ENCODE data around the gene LRCH4. TPM values are rescaled to one million over a fixed set of nuclear protein-coding genes. Genes with fewer than 3 reads are reported as not detected.
A peak's percentile ranks its signal among the peaks of the same experiment; 100 is the strongest.

LRCH4 gene
- total and polyA plus RNA-seq, 2 of the 13 experiments (the other 11 are each of a cell fraction or from before 2014, with no cell fraction given): 7.0 to 9.3 TPM

DNA sequence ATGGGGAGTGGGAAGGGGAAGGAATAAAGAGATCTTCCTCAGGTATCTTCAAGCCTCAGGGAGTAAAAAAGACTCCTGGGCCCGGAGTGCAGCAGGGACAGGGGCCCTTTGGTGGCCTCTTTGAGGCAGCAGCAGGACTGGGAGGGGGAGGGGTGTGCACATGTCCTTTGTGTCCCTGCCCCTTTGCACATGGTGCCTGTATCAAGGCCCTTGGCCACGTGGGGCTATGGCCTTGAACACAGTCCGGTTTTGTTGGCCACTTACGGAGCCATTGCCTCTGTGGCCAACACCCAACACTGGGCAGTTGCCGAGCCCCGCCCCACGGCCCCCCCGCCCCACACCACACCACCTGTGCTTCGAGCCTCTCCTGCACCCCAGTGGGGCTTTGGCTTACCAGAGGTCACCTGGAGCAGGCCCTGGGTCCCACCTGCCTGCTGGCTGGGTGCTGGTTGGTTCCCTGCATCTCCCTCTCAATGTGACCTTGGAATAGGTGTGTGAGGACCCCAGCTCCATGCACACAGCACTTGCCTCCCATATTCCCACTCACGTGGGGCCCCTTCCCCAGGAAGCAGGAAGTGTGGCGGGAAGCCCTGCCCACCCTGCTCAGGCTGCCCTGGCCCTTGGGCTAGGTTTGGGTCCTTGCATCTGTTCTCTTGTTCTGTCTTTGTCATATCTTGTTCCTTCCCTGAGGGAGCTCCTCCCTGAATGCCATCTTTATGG is 17.6 kb downstream of the LRCH4 start (continued):
- TF ChIP-seq HOXA9 (CRISPR knock-in tag; IDR thresholded peaks at IDR 0.05; ENCODE audit: borderline replicate concordance): 0 out of 2 replicates have a peak, but pooled peaks have one; percentile 49
- TF ChIP-seq SPEN (CRISPR knock-in tag; IDR thresholded peaks at IDR 0.05; ENCODE audit: low read depth): peak; percentile 40; the same call in 1 of the 2 replicates
- peak; percentile 81; the same call in 1 of the 2 replicates for TF ChIP-seq ZNF782 (CRISPR knock-in tag; IDR thresholded peaks at IDR 0.05; ENCODE audit: borderline replicate concordance)
- TF ChIP-seq MATR3 (CRISPR knock-in tag; IDR thresholded peaks at IDR 0.05): no peak
- TF ChIP-seq, protein P1, sequence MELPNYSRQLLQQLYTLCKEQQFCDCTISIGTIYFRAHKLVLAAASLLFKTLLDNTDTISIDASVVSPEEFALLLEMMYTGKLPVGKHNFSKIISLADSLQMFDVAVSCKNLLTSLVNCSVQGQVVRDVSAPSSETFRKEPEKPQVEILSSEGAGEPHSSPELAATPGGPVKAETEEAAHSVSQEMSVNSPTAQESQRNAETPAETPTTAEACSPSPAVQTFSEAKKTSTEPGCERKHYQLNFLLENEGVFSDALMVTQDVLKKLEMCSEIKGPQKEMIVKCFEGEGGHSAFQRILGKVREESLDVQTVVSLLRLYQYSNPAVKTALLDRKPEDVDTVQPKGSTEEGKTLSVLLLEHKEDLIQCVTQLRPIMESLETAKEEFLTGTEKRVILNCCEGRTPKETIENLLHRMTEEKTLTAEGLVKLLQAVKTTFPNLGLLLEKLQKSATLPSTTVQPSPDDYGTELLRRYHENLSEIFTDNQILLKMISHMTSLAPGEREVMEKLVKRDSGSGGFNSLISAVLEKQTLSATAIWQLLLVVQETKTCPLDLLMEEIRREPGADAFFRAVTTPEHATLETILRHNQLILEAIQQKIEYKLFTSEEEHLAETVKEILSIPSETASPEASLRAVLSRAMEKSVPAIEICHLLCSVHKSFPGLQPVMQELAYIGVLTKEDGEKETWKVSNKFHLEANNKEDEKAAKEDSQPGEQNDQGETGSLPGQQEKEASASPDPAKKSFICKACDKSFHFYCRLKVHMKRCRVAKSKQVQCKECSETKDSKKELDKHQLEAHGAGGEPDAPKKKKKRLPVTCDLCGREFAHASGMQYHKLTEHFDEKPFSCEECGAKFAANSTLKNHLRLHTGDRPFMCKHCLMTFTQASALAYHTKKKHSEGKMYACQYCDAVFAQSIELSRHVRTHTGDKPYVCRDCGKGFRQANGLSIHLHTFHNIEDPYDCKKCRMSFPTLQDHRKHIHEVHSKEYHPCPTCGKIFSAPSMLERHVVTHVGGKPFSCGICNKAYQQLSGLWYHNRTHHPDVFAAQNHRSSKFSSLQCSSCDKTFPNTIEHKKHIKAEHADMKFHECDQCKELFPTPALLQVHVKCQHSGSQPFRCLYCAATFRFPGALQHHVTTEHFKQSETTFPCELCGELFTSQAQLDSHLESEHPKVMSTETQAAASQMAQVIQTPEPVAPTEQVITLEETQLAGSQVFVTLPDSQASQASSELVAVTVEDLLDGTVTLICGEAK (IDR thresholded peaks at IDR 0.05): no peak
- TF ChIP-seq, protein P1 (CRISPR knock-in tag; IDR thresholded peaks at IDR 0.05): no peak; the same call in 1 of the 2 replicates
- no peak; the same call in 1 of the 2 replicates for TF ChIP-seq NCOR1 (IDR thresholded peaks at IDR 0.05; ENCODE audit: borderline replicate concordance, low read length)
- TF ChIP-seq, protein P2, sequence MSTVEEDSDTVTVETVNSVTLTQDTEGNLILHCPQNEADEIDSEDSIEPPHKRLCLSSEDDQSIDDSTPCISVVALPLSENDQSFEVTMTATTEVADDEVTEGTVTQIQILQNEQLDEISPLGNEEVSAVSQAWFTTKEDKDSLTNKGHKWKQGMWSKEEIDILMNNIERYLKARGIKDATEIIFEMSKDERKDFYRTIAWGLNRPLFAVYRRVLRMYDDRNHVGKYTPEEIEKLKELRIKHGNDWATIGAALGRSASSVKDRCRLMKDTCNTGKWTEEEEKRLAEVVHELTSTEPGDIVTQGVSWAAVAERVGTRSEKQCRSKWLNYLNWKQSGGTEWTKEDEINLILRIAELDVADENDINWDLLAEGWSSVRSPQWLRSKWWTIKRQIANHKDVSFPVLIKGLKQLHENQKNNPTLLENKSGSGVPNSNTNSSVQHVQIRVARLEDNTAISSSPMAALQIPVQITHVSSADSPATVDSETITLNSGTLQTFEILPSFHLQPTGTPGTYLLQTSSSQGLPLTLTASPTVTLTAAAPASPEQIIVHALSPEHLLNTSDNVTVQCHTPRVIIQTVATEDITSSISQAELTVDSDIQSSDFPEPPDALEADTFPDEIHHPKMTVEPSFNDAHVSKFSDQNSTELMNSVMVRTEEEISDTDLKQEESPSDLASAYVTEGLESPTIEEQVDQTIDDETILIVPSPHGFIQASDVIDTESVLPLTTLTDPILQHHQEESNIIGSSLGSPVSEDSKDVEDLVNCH (CRISPR knock-in tag; IDR thresholded peaks at IDR 0.05): no peak
- TF ChIP-seq PITX1 (CRISPR knock-in tag; IDR thresholded peaks at IDR 0.05): peak; percentile 57
- TF ChIP-seq ZFY (CRISPR knock-in tag; IDR thresholded peaks at IDR 0.05): peak; percentile 79
- TF ChIP-seq, protein P3, sequence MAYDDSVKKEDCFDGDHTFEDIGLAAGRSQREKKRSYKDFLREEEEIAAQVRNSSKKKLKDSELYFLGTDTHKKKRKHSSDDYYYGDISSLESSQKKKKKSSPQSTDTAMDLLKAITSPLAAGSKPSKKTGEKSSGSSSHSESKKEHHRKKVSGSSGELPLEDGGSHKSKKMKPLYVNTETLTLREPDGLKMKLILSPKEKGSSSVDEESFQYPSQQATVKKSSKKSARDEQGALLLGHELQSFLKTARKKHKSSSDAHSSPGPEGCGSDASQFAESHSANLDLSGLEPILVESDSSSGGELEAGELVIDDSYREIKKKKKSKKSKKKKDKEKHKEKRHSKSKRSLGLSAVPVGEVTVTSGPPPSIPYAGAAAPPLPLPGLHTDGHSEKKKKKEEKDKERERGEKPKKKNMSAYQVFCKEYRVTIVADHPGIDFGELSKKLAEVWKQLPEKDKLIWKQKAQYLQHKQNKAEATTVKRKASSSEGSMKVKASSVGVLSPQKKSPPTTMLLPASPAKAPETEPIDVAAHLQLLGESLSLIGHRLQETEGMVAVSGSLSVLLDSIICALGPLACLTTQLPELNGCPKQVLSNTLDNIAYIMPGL (CRISPR knock-in tag; IDR thresholded peaks at IDR 0.05; ENCODE audit: borderline replicate concordance in 1 of 2, low read depth in 1 of 2): peak in 1 of 2 experiments; percentile 42; a peak in 1 of 4 replicates
- TF ChIP-seq ZNF256 (CRISPR knock-in tag; conservative IDR thresholded peaks at IDR 0.05): 0 out of 2 replicates have a peak, but pooled peaks have one; percentile 57
- TF ChIP-seq KLF9 (CRISPR knock-in tag; IDR thresholded peaks at IDR 0.05; ENCODE audit: low read depth): peak; percentile 68; the same call in 1 of the 2 replicates
- TF ChIP-seq ZNF713 (CRISPR knock-in tag; IDR thresholded peaks at IDR 0.05): 0 out of 2 replicates have a peak, but pooled peaks have one; percentile 85
- TF ChIP-seq ZBTB20 (CRISPR knock-in tag; IDR thresholded peaks at IDR 0.05; ENCODE audit: borderline replicate concordance, low read depth): no peak

All from HepG2 (cell line).